ENCODE results near the gene DCUN1D3.
A peak's percentile ranks its signal among the peaks of the same experiment; 100 is the strongest.

The DCUN1D3 gene

GRCh38 chr16:20822521-20823325, 77.4 kb downstream of the DCUN1D3 start (continued):
- TF ChIP-seq ISL1 (CRISPR knock-in tag; IDR thresholded peaks at IDR 0.05): no peak

DNA sequence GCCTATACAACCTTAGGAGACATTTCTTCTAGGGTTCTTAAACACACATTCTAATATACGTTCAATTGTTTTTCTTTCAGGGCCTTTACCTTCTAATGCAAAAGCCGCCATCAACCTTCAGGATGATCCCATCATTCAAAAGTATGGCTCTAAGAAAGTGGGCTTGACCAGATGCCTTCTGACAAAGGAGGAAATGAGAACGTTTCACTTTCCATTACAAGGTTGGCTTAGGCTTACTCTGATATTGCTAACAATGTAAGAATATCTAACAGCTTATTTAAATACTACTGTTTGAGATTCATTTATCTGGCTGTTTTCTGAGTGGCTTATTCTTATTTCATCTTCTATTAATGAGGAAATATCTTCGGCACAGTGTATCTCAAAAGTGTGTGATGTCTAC, 78.5 kb downstream of the DCUN1D3 start:
- no peak for ATAC-seq
- no peak for TF ChIP-seq BACH2 (CRISPR knock-in tag; IDR thresholded peaks at IDR 0.05; ENCODE audit: borderline replicate concordance)
- TF ChIP-seq, protein P1, sequence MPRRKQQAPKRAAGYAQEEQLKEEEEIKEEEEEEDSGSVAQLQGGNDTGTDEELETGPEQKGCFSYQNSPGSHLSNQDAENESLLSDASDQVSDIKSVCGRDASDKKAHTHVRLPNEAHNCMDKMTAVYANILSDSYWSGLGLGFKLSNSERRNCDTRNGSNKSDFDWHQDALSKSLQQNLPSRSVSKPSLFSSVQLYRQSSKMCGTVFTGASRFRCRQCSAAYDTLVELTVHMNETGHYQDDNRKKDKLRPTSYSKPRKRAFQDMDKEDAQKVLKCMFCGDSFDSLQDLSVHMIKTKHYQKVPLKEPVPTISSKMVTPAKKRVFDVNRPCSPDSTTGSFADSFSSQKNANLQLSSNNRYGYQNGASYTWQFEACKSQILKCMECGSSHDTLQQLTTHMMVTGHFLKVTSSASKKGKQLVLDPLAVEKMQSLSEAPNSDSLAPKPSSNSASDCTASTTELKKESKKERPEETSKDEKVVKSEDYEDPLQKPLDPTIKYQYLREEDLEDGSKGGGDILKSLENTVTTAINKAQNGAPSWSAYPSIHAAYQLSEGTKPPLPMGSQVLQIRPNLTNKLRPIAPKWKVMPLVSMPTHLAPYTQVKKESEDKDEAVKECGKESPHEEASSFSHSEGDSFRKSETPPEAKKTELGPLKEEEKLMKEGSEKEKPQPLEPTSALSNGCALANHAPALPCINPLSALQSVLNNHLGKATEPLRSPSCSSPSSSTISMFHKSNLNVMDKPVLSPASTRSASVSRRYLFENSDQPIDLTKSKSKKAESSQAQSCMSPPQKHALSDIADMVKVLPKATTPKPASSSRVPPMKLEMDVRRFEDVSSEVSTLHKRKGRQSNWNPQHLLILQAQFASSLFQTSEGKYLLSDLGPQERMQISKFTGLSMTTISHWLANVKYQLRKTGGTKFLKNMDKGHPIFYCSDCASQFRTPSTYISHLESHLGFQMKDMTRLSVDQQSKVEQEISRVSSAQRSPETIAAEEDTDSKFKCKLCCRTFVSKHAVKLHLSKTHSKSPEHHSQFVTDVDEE (CRISPR knock-in tag; IDR thresholded peaks at IDR 0.05): no peak
- TF ChIP-seq, protein P2, sequence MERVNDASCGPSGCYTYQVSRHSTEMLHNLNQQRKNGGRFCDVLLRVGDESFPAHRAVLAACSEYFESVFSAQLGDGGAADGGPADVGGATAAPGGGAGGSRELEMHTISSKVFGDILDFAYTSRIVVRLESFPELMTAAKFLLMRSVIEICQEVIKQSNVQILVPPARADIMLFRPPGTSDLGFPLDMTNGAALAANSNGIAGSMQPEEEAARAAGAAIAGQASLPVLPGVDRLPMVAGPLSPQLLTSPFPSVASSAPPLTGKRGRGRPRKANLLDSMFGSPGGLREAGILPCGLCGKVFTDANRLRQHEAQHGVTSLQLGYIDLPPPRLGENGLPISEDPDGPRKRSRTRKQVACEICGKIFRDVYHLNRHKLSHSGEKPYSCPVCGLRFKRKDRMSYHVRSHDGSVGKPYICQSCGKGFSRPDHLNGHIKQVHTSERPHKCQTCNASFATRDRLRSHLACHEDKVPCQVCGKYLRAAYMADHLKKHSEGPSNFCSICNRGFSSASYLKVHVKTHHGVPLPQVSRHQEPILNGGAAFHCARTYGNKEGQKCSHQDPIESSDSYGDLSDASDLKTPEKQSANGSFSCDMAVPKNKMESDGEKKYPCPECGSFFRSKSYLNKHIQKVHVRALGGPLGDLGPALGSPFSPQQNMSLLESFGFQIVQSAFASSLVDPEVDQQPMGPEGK (CRISPR knock-in tag; IDR thresholded peaks at IDR 0.05; ENCODE audit: borderline replicate concordance): no peak
- no peak for TF ChIP-seq OSR1 (CRISPR knock-in tag; IDR thresholded peaks at IDR 0.05)
- TF ChIP-seq ZFP3 (CRISPR knock-in tag; IDR thresholded peaks at IDR 0.05): no peak
- no peak for TF ChIP-seq RARB (CRISPR knock-in tag; IDR thresholded peaks at IDR 0.05)
- no peak for TF ChIP-seq ZNF8 (CRISPR knock-in tag; IDR thresholded peaks at IDR 0.05)
- TF ChIP-seq ZC3H10 (CRISPR knock-in tag; IDR thresholded peaks at IDR 0.05): no peak
- TF ChIP-seq TOX (CRISPR knock-in tag; IDR thresholded peaks at IDR 0.05; ENCODE audit: borderline replicate concordance): no peak
- no peak for TF ChIP-seq ISL1 (CRISPR knock-in tag; IDR thresholded peaks at IDR 0.05)
- TF ChIP-seq TCF4 (CRISPR knock-in tag; IDR thresholded peaks at IDR 0.05; ENCODE audit: borderline replicate concordance): no peak
- no peak for TF ChIP-seq ESRRG (CRISPR knock-in tag; IDR thresholded peaks at IDR 0.05)
- no peak for TF ChIP-seq SNAI2 (CRISPR knock-in tag; IDR thresholded peaks at IDR 0.05)
- TF ChIP-seq, protein P3, sequence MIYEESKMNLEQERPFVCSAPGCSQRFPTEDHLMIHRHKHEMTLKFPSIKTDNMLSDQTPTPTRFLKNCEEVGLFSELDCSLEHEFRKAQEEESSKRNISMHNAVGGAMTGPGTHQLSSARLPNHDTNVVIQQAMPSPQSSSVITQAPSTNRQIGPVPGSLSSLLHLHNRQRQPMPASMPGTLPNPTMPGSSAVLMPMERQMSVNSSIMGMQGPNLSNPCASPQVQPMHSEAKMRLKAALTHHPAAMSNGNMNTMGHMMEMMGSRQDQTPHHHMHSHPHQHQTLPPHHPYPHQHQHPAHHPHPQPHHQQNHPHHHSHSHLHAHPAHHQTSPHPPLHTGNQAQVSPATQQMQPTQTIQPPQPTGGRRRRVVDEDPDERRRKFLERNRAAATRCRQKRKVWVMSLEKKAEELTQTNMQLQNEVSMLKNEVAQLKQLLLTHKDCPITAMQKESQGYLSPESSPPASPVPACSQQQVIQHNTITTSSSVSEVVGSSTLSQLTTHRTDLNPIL (CRISPR knock-in tag; IDR thresholded peaks at IDR 0.05; ENCODE audit: low read depth): no peak
- no peak for TF ChIP-seq ZNF565 (CRISPR knock-in tag; conservative IDR thresholded peaks at IDR 0.05; ENCODE audit: low read depth)
- TF ChIP-seq ZNF70 (CRISPR knock-in tag; IDR thresholded peaks at IDR 0.05): no peak
- no peak for TF ChIP-seq ARNTL (CRISPR knock-in tag; IDR thresholded peaks at IDR 0.05; ENCODE audit: borderline replicate concordance, low read depth)
- TF ChIP-seq ZFP30 (CRISPR knock-in tag; IDR thresholded peaks at IDR 0.05): no peak
- TF ChIP-seq GLIS3 (CRISPR knock-in tag; IDR thresholded peaks at IDR 0.05): no peak
- TF ChIP-seq, protein P4, sequence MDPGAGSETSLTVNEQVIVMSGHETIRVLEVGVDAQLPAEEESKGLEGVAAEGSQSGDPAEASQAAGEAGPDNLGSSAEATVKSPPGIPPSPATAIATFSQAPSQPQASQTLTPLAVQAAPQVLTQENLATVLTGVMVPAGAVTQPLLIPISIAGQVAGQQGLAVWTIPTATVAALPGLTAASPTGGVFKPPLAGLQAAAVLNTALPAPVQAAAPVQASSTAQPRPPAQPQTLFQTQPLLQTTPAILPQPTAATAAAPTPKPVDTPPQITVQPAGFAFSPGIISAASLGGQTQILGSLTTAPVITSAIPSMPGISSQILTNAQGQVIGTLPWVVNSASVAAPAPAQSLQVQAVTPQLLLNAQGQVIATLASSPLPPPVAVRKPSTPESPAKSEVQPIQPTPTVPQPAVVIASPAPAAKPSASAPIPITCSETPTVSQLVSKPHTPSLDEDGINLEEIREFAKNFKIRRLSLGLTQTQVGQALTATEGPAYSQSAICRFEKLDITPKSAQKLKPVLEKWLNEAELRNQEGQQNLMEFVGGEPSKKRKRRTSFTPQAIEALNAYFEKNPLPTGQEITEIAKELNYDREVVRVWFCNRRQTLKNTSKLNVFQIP (CRISPR knock-in tag; IDR thresholded peaks at IDR 0.05; ENCODE audit: borderline replicate concordance, low read depth): no peak

- ATAC-seq: no peak
- TF ChIP-seq ESRRG (CRISPR knock-in tag; IDR thresholded peaks at IDR 0.05) (no peak), ZNF8 (CRISPR knock-in tag; IDR thresholded peaks at IDR 0.05) (peak; percentile 80)
Observed at GRCh38 chr16:20818929-20819585, 81.1 kb downstream of the DCUN1D3 start.

DNA sequence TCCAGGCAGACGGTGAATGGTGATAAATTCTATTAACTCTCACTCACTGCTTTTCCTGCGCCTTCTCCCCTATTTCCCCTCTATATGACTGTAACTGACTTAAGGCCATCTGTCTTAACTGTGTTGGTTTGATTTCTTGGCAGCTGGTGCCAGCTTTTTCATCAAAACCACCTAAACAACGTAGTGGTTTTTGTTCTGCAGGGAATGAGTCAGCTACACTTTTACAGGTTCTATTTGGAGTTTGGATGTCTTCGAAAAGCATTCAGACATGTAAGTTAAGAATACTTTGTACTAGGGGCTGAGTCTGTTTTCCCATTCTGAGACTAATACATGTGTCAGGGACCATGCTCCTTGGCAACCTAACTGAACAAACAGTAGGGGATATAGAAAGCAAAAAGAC, 85.4 kb downstream of the DCUN1D3 start:
- ATAC-seq: no peak; the same call in 2 of the 3 replicates
- TF ChIP-seq ZC3H10 (CRISPR knock-in tag; IDR thresholded peaks at IDR 0.05) (no peak), ZNF565 (CRISPR knock-in tag; conservative IDR thresholded peaks at IDR 0.05; ENCODE audit: low read depth) (no peak), GLIS3 (CRISPR knock-in tag; IDR thresholded peaks at IDR 0.05) (no peak), ESRRG (CRISPR knock-in tag; IDR thresholded peaks at IDR 0.05) (no peak), ISL1 (CRISPR knock-in tag; IDR thresholded peaks at IDR 0.05) (no peak), PPARA (CRISPR knock-in tag; IDR thresholded peaks at IDR 0.05; ENCODE audit: borderline replicate concordance) (no peak), TCF4 (CRISPR knock-in tag; IDR thresholded peaks at IDR 0.05; ENCODE audit: borderline replicate concordance) (no peak), CSDC2 (CRISPR knock-in tag; IDR thresholded peaks at IDR 0.05) (no peak), ZNF70 (CRISPR knock-in tag; IDR thresholded peaks at IDR 0.05) (no peak)
- TF ChIP-seq, protein P4 (CRISPR knock-in tag; IDR thresholded peaks at IDR 0.05; ENCODE audit: borderline replicate concordance, low read depth): no peak
- TF ChIP-seq, protein P2 (CRISPR knock-in tag; IDR thresholded peaks at IDR 0.05; ENCODE audit: borderline replicate concordance): no peak

Measured in SK-N-SH treated with all-trans-retinoic acid at 6 μM for 48 hours (cell line).